DND-41 (cell line): ENCODE measurements around the gene SRCIN1.

Experiments used
- ATAC-seq: fragments of 200-7000 bp; cut with Tn5 transposase; 3 replicates; pipeline ENCODE4 v1.9.1; 2021; ENCODE audit warnings: low read depth; ENCODE audit not compliant: insufficient read depth
- DNase-seq: peaks from one replicate; pipeline ENCODE4 v3.0.0-alpha.2; 2020
- H2AFZ ChIP-seq: 2 replicates; pipeline ENCODE4 v1.6.0; 2012; ENCODE audit warnings: low read depth, low read length
- H3K27ac ChIP-seq: 2 replicates; pipeline ENCODE4 v1.5.1; 2012; ENCODE audit warnings: low read length, inconsistent platforms
- H3K27me3 ChIP-seq: fragments of 200-600 bp; sonication (generic); 2 replicates; pipeline ENCODE4 v1.6.0; 2012; ENCODE audit warnings: low read length, mild to moderate bottlenecking, inconsistent platforms; ENCODE audit not compliant: insufficient read depth, poor library complexity
- H3K36me3 ChIP-seq: 2 replicates; pipeline ENCODE4 v1.5.1; 2012; ENCODE audit warnings: low read length, inconsistent platforms; ENCODE audit not compliant: insufficient read depth
- H3K4me1 ChIP-seq: 2 replicates; pipeline ENCODE4 v1.5.1; 2012; ENCODE audit warnings: mild to moderate bottlenecking, low read length; ENCODE audit not compliant: insufficient read depth
- H3K4me2 ChIP-seq: 2 replicates; pipeline ENCODE4 v1.6.0; 2012; ENCODE audit warnings: mild to moderate bottlenecking, moderate library complexity, low read length, inconsistent platforms; ENCODE audit not compliant: insufficient read depth
- H3K4me3 ChIP-seq, 2 experiments: fragments of 200-600 bp in 1 of 2; shearing (Covaris generic) in 1 of 2; 2 replicates each; pipeline ENCODE4 v1.5.1; 2012 to 2016; ENCODE audit warnings: inconsistent platforms in 2 of 2, low read length in 2 of 2, mild to moderate bottlenecking in 2 of 2, low read depth in 1 of 2, moderate library complexity in 1 of 2
- H3K79me2 ChIP-seq: 2 replicates; pipeline ENCODE4 v1.6.0; 2012; ENCODE audit warnings: low read length, inconsistent platforms; ENCODE audit not compliant: insufficient read depth
- H3K9ac ChIP-seq: 2 replicates; pipeline ENCODE4 v1.6.0; 2012; ENCODE audit warnings: low read depth, mild to moderate bottlenecking, inconsistent platforms, low read length, moderate library complexity
- H3K9me3 ChIP-seq: 2 replicates; pipeline ENCODE4 v1.5.1; 2012; ENCODE audit warnings: low read length, moderate library complexity, mild to moderate bottlenecking, inconsistent platforms; ENCODE audit not compliant: insufficient read depth, severe bottlenecking
- H4K20me1 ChIP-seq: 2 replicates; pipeline ENCODE4 v1.6.0; 2012; ENCODE audit warnings: low read length; ENCODE audit not compliant: insufficient read depth
- CTCF ChIP-seq: IDR thresholded peaks from 2 replicates; pipeline ENCODE4 v1.5.1; 2012; ENCODE audit warnings: borderline replicate concordance, low read length, moderate library complexity, mild to moderate bottlenecking; ENCODE audit not compliant: poor library complexity, severe bottlenecking; ENCODE audit errors: extremely low read depth
- EZH2 ChIP-seq: IDR thresholded peaks from 3 replicates; pipeline ENCODE4 v1.6.1; 2012; ENCODE audit warnings: borderline replicate concordance, low read depth, mild to moderate bottlenecking, moderate library complexity, low read length, inconsistent platforms; ENCODE audit not compliant: severe bottlenecking

The SRCIN1 gene

GRCh38 chr17:38568274-38568673 is 37.5 kb downstream of the SRCIN1 start:
- Histone ChIP-seq H3K9ac (no peak overlapping the region), H3K79me2 (no peaks in the 10 kb centered on the region), H3K9me3 (no peaks in the 10 kb centered on the region), H3K4me1 (peaks cover 4% of the 10 kb centered on the region), H3K4me2 (no peak overlapping the region), H3K4me3 (no peak overlapping the region), H3K36me3 (no peaks in the 10 kb centered on the region), H3K27me3 (peaks cover 72% of the 10 kb centered on the region), H2AFZ (no peak overlapping the region), H4K20me1 (peaks cover 27% of the 10 kb centered on the region), H3K27ac (no peak overlapping the region)
- TF ChIP-seq CTCF (no peak), EZH2 (no peak)
- no peak for DNase-seq
- ATAC-seq, result no peak

GRCh38 chr17:38567350-38567749 is 38.4 kb downstream of the SRCIN1 start:
- DNase-seq, result no peak
- TF ChIP-seq CTCF, result no peak
- no peak for TF ChIP-seq EZH2
- H3K36me3 ChIP-seq, result no peaks in the 10 kb centered on the region
- peaks cover 63% of the 10 kb centered on the region for H3K27me3 ChIP-seq
- no peak overlapping the region for H3K27ac ChIP-seq
- H4K20me1 ChIP-seq, result peaks cover 27% of the 10 kb centered on the region
- H3K79me2 ChIP-seq, result no peaks in the 10 kb centered on the region
- no peaks in the 10 kb centered on the region for H3K9me3 ChIP-seq
- no peak overlapping the region for H2AFZ ChIP-seq
- no peaks in the 10 kb centered on the region for H3K4me1 ChIP-seq
- H3K9ac ChIP-seq, result no peak overlapping the region
- no peak for ATAC-seq
- H3K4me2 ChIP-seq, result no peak overlapping the region
- no peak overlapping the region for H3K4me3 ChIP-seq

- Histone ChIP-seq H3K9me3 (no peaks in the 10 kb centered on the region), H3K27me3 (peaks cover 57% of the 10 kb centered on the region), H3K9ac (no peak overlapping the region), H3K4me2 (no peak overlapping the region), H3K79me2 (no peaks in the 10 kb centered on the region), H4K20me1 (peaks cover 25% of the 10 kb centered on the region), H3K4me3 (no peak overlapping the region), H3K36me3 (no peaks in the 10 kb centered on the region), H2AFZ (no peak overlapping the region), H3K4me1 (no peaks in the 10 kb centered on the region), H3K27ac (no peak overlapping the region)
- no peak for ATAC-seq
- DNase-seq, result no peak
- TF ChIP-seq CTCF (no peak), EZH2 (no peak)
Observed at GRCh38 chr17:38566666-38567031, 39.1 kb downstream of the SRCIN1 start.
